ENCODE measurements around the gene SLC29A4. TPM values are rescaled to one million over a fixed set of nuclear protein-coding genes. Genes with fewer than 3 reads are reported as not detected.
"Not testable (repeated sequence)": the region's sequence is repeated elsewhere in the genome, so short reads cannot be mapped to it uniquely, and the experiment has no call there.

The SLC29A4 gene
- total RNA-seq, 6 donors from 2014 or later, result 0.39 to 10.5 (median 1.4) TPM

GRCh38 chr7:5310822-5311405 is 28.2 kb downstream of the SLC29A4 start:
- H3K36me3 ChIP-seq, result peaks cover 44 to 96% (median 81%) of the 10 kb centered on the region in 4 donors
- WGBS, 2 donors, result 96% methylated on average over 16 of the region's 16 CpGs
- H3K4me1 ChIP-seq, result no peaks in the 10 kb centered on the region
- no peak overlapping the region for H3K4me3 ChIP-seq
- H3K9me3 ChIP-seq, result no peaks in the 10 kb centered on the region
- no peaks in the 10 kb centered on the region for H3K27me3 ChIP-seq
- ATAC-seq (ENCODE audit: low FRiP score in 2 of 2), result no peak
- TF ChIP-seq POLR2AphosphoS5 (IDR thresholded peaks at IDR 0.05) (no peak), EP300 (IDR thresholded peaks at IDR 0.05) (no peak), CTCF (IDR thresholded peaks at IDR 0.05) (no peak), POLR2A (IDR thresholded peaks at IDR 0.05) (no peak)
- no peak for DNase-seq
- H3K27ac ChIP-seq, result no peak overlapping the region

- not testable (repeated sequence) for H3K4me1 ChIP-seq; H3K27ac ChIP-seq; H3K4me3 ChIP-seq; ATAC-seq (ENCODE audit: low FRiP score in 2 of 2); H3K9me3 ChIP-seq; H3K27me3 ChIP-seq
- WGBS, 2 donors, result 91 to 93% methylated on average over 17 to 32 of the region's 46 CpGs
- peak in 1 of 2 donors; percentile 71 for DNase-seq
- peaks cover 44 to 98% (median 84%) of the 10 kb centered on the region in 4 donors for H3K36me3 ChIP-seq
Observed at GRCh38 chr7:5312276-5313070, 29.7 kb downstream of the SLC29A4 start.

- WGBS, 2 donors, result 92 to 93% methylated on average over 28 to 37 of the region's 48 CpGs
- H3K4me1 ChIP-seq; H3K27ac ChIP-seq; H3K9me3 ChIP-seq; H3K27me3 ChIP-seq; ATAC-seq (ENCODE audit: low FRiP score in 2 of 2); H3K4me3 ChIP-seq: not testable (repeated sequence)
- H3K36me3 ChIP-seq, result peaks cover 39 to 97% (median 81%) of the 10 kb centered on the region in 4 donors
- DNase-seq, result peak in 1 of 2 donors; percentile 83
Observed at GRCh38 chr7:5313076-5313885, 30.5 kb downstream of the SLC29A4 start.

GRCh38 chr7:5314864-5315263 is 32.1 kb downstream of the SLC29A4 start:
- Histone ChIP-seq H3K4me1 (no peaks in the 10 kb centered on the region), H3K4me3 (no peak overlapping the region), H3K27me3 (no peaks in the 10 kb centered on the region), H3K36me3 (peaks cover 38 to 97% (median 85%) of the 10 kb centered on the region in 4 donors), H3K27ac (no peak overlapping the region), H3K9me3 (peaks cover 0 to 12% (median 3%) of the 10 kb centered on the region in 4 donors)
- no peak for ATAC-seq (ENCODE audit: low FRiP score in 2 of 2)
- DNase-seq, result peak in 1 of 2 donors; percentile 73
- 90 to 93% methylated on average over 2 to 19 of the region's 19 CpGs for WGBS, 2 donors
- TF ChIP-seq POLR2A (IDR thresholded peaks at IDR 0.05), result no peak
- TF ChIP-seq CTCF (IDR thresholded peaks at IDR 0.05), result no peak
- TF ChIP-seq EP300 (IDR thresholded peaks at IDR 0.05), result no peak
- TF ChIP-seq POLR2AphosphoS5 (IDR thresholded peaks at IDR 0.05), result no peak

GRCh38 chr7:5315761-5316160 is 33.0 kb downstream of the SLC29A4 start:
- DNase-seq, result no peak
- Histone ChIP-seq H3K27me3 (no peaks in the 10 kb centered on the region), H3K9me3 (peaks cover 0 to 12% (median 3%) of the 10 kb centered on the region in 4 donors), H3K27ac (no peak overlapping the region), H3K4me3 (no peak overlapping the region), H3K36me3 (peaks cover 45 to 97% (median 87%) of the 10 kb centered on the region in 4 donors), H3K4me1 (no peaks in the 10 kb centered on the region)
- no peak for ATAC-seq (ENCODE audit: low FRiP score in 2 of 2)
- no peak for TF ChIP-seq EP300 (IDR thresholded peaks at IDR 0.05)
- no peak for TF ChIP-seq POLR2AphosphoS5 (IDR thresholded peaks at IDR 0.05)
- no peak for TF ChIP-seq CTCF (IDR thresholded peaks at IDR 0.05)
- no peak for TF ChIP-seq POLR2A (IDR thresholded peaks at IDR 0.05)
- 97% methylated on average over 13 of the region's 14 CpGs for WGBS, 2 donors

GRCh38 chr7:5318613-5319012 is 35.9 kb downstream of the SLC29A4 start:
- ATAC-seq (ENCODE audit: low FRiP score in 2 of 2); H3K4me1 ChIP-seq; H3K27ac ChIP-seq; H3K27me3 ChIP-seq; H3K4me3 ChIP-seq; DNase-seq: not testable (repeated sequence)
- Histone ChIP-seq H3K9me3 (peaks cover 0 to 12% (median 3%) of the 10 kb centered on the region in 4 donors), H3K36me3 (peaks cover 27 to 97% (median 76%) of the 10 kb centered on the region in 4 donors)
- WGBS, 2 donors, result 93 to 99% methylated on average over 5 of the region's 5 CpGs
